ENCODE measurements around the gene GNB5.
A peak's percentile ranks its signal among the peaks of the same experiment; 100 is the strongest.

GNB5 gene

DNA sequence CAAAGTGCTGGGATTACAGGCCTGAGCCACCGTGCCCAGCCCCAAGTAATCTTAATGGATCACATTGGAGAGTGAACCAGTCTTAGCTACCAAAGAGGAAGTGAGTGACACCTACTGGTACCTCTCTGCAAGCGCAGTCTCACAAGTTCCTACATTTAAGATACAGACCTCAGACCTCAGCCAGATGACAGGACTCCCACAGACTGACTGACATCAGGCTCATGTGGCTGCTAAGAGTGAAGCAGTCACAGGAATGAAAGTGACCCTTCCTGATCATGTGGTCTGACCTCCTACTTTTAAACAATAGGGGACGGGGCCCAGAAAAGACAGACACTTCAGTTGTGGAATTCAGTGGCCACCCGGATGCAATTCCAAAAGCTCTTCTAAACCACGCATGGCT, 36.3 kb upstream of the GNB5 start:
- Histone ChIP-seq H2AFZ (ENCODE audit: low read length) (no peak overlapping the region), H3K79me2 (ENCODE audit: low read length) (no peaks in the 10 kb centered on the region), H3K4me1 (ENCODE audit: low read length) (no peaks in the 10 kb centered on the region), H3K27me3 (replicated peaks; ENCODE audit: insufficient read depth, low read length) (no peaks in the 10 kb centered on the region), H3K9me2 (replicated peaks; ENCODE audit: insufficient read depth, low read length) (no peaks in the 10 kb centered on the region), H3K4me2 (ENCODE audit: low read depth, low read length) (no peak overlapping the region), H3K4me3 (ENCODE audit: low read length) (no peak overlapping the region), H3K9me3 (replicated peaks; ENCODE audit: insufficient read depth, low read length) (no peaks in the 10 kb centered on the region), H3K36me3 (replicated peaks; ENCODE audit: insufficient read depth, low read length) (no peaks in the 10 kb centered on the region), H4K20me1 (ENCODE audit: insufficient read depth, low read length) (no peaks in the 10 kb centered on the region), H3K9ac (ENCODE audit: low read length) (no peak overlapping the region), H3K27ac (ENCODE audit: low read length) (no peak overlapping the region), H3F3A (ENCODE audit: insufficient read depth, low read length) (0 out of 2 replicates have a peak, but pooled peaks cover 5% of the 10 kb centered on the region)
- no peak for TF ChIP-seq EZH2 (optimal IDR thresholded peaks at IDR 0.05; ENCODE audit: low read depth, low read length)
- TF ChIP-seq, protein P1, sequence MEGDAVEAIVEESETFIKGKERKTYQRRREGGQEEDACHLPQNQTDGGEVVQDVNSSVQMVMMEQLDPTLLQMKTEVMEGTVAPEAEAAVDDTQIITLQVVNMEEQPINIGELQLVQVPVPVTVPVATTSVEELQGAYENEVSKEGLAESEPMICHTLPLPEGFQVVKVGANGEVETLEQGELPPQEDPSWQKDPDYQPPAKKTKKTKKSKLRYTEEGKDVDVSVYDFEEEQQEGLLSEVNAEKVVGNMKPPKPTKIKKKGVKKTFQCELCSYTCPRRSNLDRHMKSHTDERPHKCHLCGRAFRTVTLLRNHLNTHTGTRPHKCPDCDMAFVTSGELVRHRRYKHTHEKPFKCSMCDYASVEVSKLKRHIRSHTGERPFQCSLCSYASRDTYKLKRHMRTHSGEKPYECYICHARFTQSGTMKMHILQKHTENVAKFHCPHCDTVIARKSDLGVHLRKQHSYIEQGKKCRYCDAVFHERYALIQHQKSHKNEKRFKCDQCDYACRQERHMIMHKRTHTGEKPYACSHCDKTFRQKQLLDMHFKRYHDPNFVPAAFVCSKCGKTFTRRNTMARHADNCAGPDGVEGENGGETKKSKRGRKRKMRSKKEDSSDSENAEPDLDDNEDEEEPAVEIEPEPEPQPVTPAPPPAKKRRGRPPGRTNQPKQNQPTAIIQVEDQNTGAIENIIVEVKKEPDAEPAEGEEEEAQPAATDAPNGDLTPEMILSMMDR (IDR thresholded peaks at IDR 0.05; ENCODE audit: low read length): peak; percentile 71
- no peak for TF ChIP-seq EZH2phosphoT487 (IDR thresholded peaks at IDR 0.05; ENCODE audit: low read length)
- peak; percentile 88 for DNase-seq

DNA sequence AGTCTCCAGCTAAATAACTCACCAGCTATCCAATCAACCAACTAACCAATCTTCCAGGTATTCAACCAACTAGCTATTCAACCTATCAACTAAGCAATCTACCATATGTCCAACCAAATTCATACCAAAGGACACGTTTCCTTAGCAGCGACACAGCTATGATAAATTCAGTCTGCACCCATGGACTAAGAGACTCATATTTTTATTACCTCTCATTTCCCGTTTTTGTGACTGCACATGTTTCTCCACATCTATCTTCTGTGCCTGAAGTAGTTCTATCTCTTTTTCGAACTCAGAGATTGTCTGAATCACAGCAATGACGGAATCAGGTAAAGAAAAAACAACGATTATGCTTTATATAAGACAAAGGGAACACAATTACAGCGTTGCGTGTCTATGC, 34.0 kb upstream of the GNB5 start:
- no peak overlapping the region for H3K9ac ChIP-seq (ENCODE audit: low read length)
- no peaks in the 10 kb centered on the region for H3K27me3 ChIP-seq (replicated peaks; ENCODE audit: insufficient read depth, low read length)
- H3K4me3 ChIP-seq (ENCODE audit: low read length): no peak overlapping the region
- no peaks in the 10 kb centered on the region for H3K79me2 ChIP-seq (ENCODE audit: low read length)
- H3K27ac ChIP-seq (ENCODE audit: low read length): no peak overlapping the region
- H3K9me3 ChIP-seq (replicated peaks; ENCODE audit: insufficient read depth, low read length): no peaks in the 10 kb centered on the region
- H2AFZ ChIP-seq (ENCODE audit: low read length): no peak overlapping the region
- H3F3A ChIP-seq (ENCODE audit: insufficient read depth, low read length): peaks cover 17% of the 10 kb centered on the region
- peaks cover 16% of the 10 kb centered on the region for H3K4me1 ChIP-seq (ENCODE audit: low read length)
- H3K9me2 ChIP-seq (replicated peaks; ENCODE audit: insufficient read depth, low read length): no peaks in the 10 kb centered on the region
- H4K20me1 ChIP-seq (ENCODE audit: insufficient read depth, low read length): no peaks in the 10 kb centered on the region
- H3K36me3 ChIP-seq (replicated peaks; ENCODE audit: insufficient read depth, low read length): no peaks in the 10 kb centered on the region
- H3K4me2 ChIP-seq (ENCODE audit: low read depth, low read length): no peak overlapping the region
- DNase-seq: no peak
- TF ChIP-seq, protein P1 (IDR thresholded peaks at IDR 0.05; ENCODE audit: low read length): no peak
- no peak for TF ChIP-seq EZH2phosphoT487 (IDR thresholded peaks at IDR 0.05; ENCODE audit: low read length)
- no peak for TF ChIP-seq EZH2 (optimal IDR thresholded peaks at IDR 0.05; ENCODE audit: low read depth, low read length)

DNA sequence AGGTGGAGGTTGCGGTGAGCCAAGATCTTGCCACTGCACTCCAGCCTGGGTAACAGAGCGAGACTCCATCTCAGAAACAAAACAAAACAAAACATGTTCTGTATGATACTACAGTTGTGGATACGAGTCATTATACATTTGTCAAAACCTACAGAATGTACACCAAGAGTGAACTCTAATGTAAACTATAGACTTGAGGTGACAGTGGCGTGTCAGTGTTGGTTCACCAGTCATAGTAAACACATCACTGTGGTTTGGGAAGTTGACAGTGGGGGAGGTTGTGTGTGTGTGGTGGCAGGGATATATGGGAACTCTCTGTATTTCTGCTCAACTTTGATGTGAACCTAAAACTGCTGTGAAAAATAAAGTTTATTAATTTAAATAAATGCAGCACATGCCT, 33.0 kb upstream of the GNB5 start:
- Histone ChIP-seq H3K79me2 (ENCODE audit: low read length) (no peaks in the 10 kb centered on the region), H3K9ac (ENCODE audit: low read length) (no peak overlapping the region), H3K27me3 (replicated peaks; ENCODE audit: insufficient read depth, low read length) (no peaks in the 10 kb centered on the region), H2AFZ (ENCODE audit: low read length) (no peak overlapping the region), H3K27ac (ENCODE audit: low read length) (no peak overlapping the region), H3K9me2 (replicated peaks; ENCODE audit: insufficient read depth, low read length) (no peaks in the 10 kb centered on the region), H3K4me2 (ENCODE audit: low read depth, low read length) (no peak overlapping the region), H3K9me3 (replicated peaks; ENCODE audit: insufficient read depth, low read length) (no peaks in the 10 kb centered on the region), H3K36me3 (replicated peaks; ENCODE audit: insufficient read depth, low read length) (no peaks in the 10 kb centered on the region), H3K4me1 (ENCODE audit: low read length) (peaks cover 16% of the 10 kb centered on the region), H3K4me3 (ENCODE audit: low read length) (no peak overlapping the region), H3F3A (ENCODE audit: insufficient read depth, low read length) (peaks cover 17% of the 10 kb centered on the region), H4K20me1 (ENCODE audit: insufficient read depth, low read length) (no peaks in the 10 kb centered on the region)
- no peak for DNase-seq
- TF ChIP-seq, protein P1 (IDR thresholded peaks at IDR 0.05; ENCODE audit: low read length): no peak
- TF ChIP-seq EZH2 (optimal IDR thresholded peaks at IDR 0.05; ENCODE audit: low read depth, low read length): no peak
- TF ChIP-seq EZH2phosphoT487 (IDR thresholded peaks at IDR 0.05; ENCODE audit: low read length): no peak
